Endothelial cell of hepatic sinusoid (primary cell): ENCODE results near the gene PGPEP1.
"Not testable (repeated sequence)": the region's sequence is repeated elsewhere in the genome, so short reads cannot be mapped to it uniquely, and the experiment has no call there.

Source experiments
- in situ Hi-C: cut with HindIII; loops from 2 replicates; pipeline ENCODE4 v1.10.0; 2017; ENCODE audit warnings: low sequenced_read_pairs

The PGPEP1 gene

GRCh38 chr19:18362934-18363542 lies 22.6 kb downstream of the PGPEP1 start:
- in situ Hi-C loops = no loop called here

GRCh38 chr19:18363787-18364186 lies 23.4 kb downstream of the PGPEP1 start:
- in situ Hi-C loops = no loop called here

GRCh38 chr19:18364277-18364825 lies 24.0 kb downstream of the PGPEP1 start:
- in situ Hi-C loops = not testable (repeated sequence)

- in situ Hi-C loops = no loop called here
Observed at GRCh38 chr19:18364826-18365528, 24.6 kb downstream of the PGPEP1 start.

- in situ Hi-C loops = no loop called here
Observed at GRCh38 chr19:18366021-18366435, 25.6 kb downstream of the PGPEP1 start.

- in situ Hi-C loops = no loop called here
Observed at GRCh38 chr19:18368504-18369222, 28.3 kb downstream of the PGPEP1 start.

- in situ Hi-C loops = no loop called here
Observed at GRCh38 chr19:18373407-18373891, 33.1 kb downstream of the PGPEP1 start.

- in situ Hi-C loops = no loop called here
Observed at GRCh38 chr19:18373892-18374629, 33.7 kb downstream of the PGPEP1 start.

- in situ Hi-C loops = no loop called here
Observed at GRCh38 chr19:18377026-18377425, 36.6 kb downstream of the PGPEP1 start.

GRCh38 chr19:18379803-18380747 lies 39.7 kb downstream of the PGPEP1 start:
- in situ Hi-C loops = no loop called here

- in situ Hi-C loops = no loop called here
Observed at GRCh38 chr19:18380843-18381242, 40.4 kb downstream of the PGPEP1 start.

GRCh38 chr19:18383622-18384021 lies 43.2 kb downstream of the PGPEP1 start:
- in situ Hi-C loops = not testable (repeated sequence)

- in situ Hi-C loops = no loop called here
Observed at GRCh38 chr19:18384775-18385174, 44.4 kb downstream of the PGPEP1 start.

GRCh38 chr19:18385359-18385674 lies 44.9 kb downstream of the PGPEP1 start:
- in situ Hi-C loops = no loop called here

GRCh38 chr19:18385675-18386542 lies 45.5 kb downstream of the PGPEP1 start, which contains the start of gene GDF15:
Gene GDF15, plus strand, starts transcription at chr19:18386158. Its CDS starts 32 bp downstream, at chr19:18386190.
- in situ Hi-C loops = no loop called here

- in situ Hi-C loops = no loop called here
Observed at GRCh38 chr19:18386543-18387271, 46.3 kb downstream of the PGPEP1 start.

- in situ Hi-C loops = no loop called here
Observed at GRCh38 chr19:18388100-18388959, 47.9 kb downstream of the PGPEP1 start.
